ENCODE data around the gene AMZ1.
"Not testable (repeated sequence)": the region's sequence is repeated elsewhere in the genome, so short reads cannot be mapped to it uniquely, and the experiment has no call there.

Gene AMZ1

GRCh38 chr7:2714636-2715035, 26.6 kb downstream of the AMZ1 start:
- no peak for DNase-seq

- DNase-seq = peak; percentile 66
These were observed 27.6 kb downstream of the AMZ1 start for GRCh38 chr7:2715341-2716231.

GRCh38 chr7:2716488-2716887, 28.5 kb downstream of the AMZ1 start:
- no peak for DNase-seq

GRCh38 chr7:2716906-2717292, 28.9 kb downstream of the AMZ1 start:
- no peak for DNase-seq

- DNase-seq = no peak
These were observed 29.6 kb downstream of the AMZ1 start for GRCh38 chr7:2717293-2718261.

GRCh38 chr7:2718296-2718965, 30.4 kb downstream of the AMZ1 start:
- no peak for DNase-seq

- peak; percentile 87 for DNase-seq
These were observed 31.0 kb downstream of the AMZ1 start for GRCh38 chr7:2719007-2719406.

GRCh38 chr7:2720024-2720423, 32.0 kb downstream of the AMZ1 start:
- no peak for DNase-seq

GRCh38 chr7:2721842-2722241, 33.8 kb downstream of the AMZ1 start:
- DNase-seq = no peak

GRCh38 chr7:2722591-2722990, 34.6 kb downstream of the AMZ1 start:
- no peak for DNase-seq

- DNase-seq = no peak
These were observed 35.3 kb downstream of the AMZ1 start for GRCh38 chr7:2723138-2723850.

- DNase-seq = not testable (repeated sequence)
These were observed 36.0 kb downstream of the AMZ1 start for GRCh38 chr7:2724036-2724435.

GRCh38 chr7:2724453-2725177, 36.6 kb downstream of the AMZ1 start:
- no peak for DNase-seq

- DNase-seq = no peak
These were observed 37.4 kb downstream of the AMZ1 start for GRCh38 chr7:2725178-2726105.

GRCh38 chr7:2726316-2727018, 38.5 kb downstream of the AMZ1 start:
- DNase-seq = peak; percentile 40

GRCh38 chr7:2727206-2727605, 39.2 kb downstream of the AMZ1 start:
- not testable (repeated sequence) for DNase-seq

- DNase-seq = no peak
These were observed 40.5 kb downstream of the AMZ1 start for GRCh38 chr7:2728316-2729030.

GRCh38 chr7:2729031-2729892, 41.3 kb downstream of the AMZ1 start:
- DNase-seq = peak; percentile 35
